SK-N-SH (cell line): Measurements from ENCODE around the gene PLEKHA4. TPM values are rescaled to one million over a fixed set of nuclear protein-coding genes. Genes with fewer than 3 reads are reported as not detected.

Experiments used
- CTCF ChIA-PET: fragments of 300-600, 350-600 bp; formaldehyde crosslinking; extraction: SDS; loops from one replicate; lab custom pipeline; 2021; lab: Yijun Ruan, JAX
- POLR2A ChIA-PET: fragments of 350-600 bp; sonication (Branson Sonifier 250); formaldehyde crosslinking; extraction: SDS; loops from one replicate; lab custom pipeline; 2020; ENCODE audit warnings: antibody characterized with exemption, inconsistent platforms; lab: Yijun Ruan, JAX
- DNase-seq: peaks from one replicate; pipeline ENCODE4 v3.0.0; 2012
- H2AFZ ChIP-seq: fragments of 200-600 bp; sonication (generic); 2 replicates; pipeline ENCODE4 v1.8.1; 2016; ENCODE audit warnings: antibody characterized with exemption, mild to moderate bottlenecking, low read depth
- H3F3A ChIP-seq: fragments of 200-600 bp; sonication (generic); replicated peaks from 2 replicates; pipeline ENCODE3; 2016; ENCODE audit warnings: antibody characterized with exemption, mild to moderate bottlenecking; ENCODE audit not compliant: insufficient read depth
- H3K27ac ChIP-seq, 2 experiments: fragments of 200-500 bp in 1 of 2; fragments of 200-600 bp in 1 of 2; sonication (Bioruptor generic) in 1 of 2; sonication (generic), shearing (Covaris generic) in 1 of 2; 2 replicates each; pipeline versions ENCODE4 v1.5.1 to v1.6.1; 2014 to 2016; ENCODE audit warnings: low read depth in 2 of 2, inconsistent platforms in 1 of 2, low read length in 1 of 2, mild to moderate bottlenecking in 1 of 2, mixed read lengths in 1 of 2
- H3K27me3 ChIP-seq: fragments of 200-600 bp; sonication (generic), shearing (Covaris generic); 2 replicates; pipeline ENCODE4 v1.6.1; 2016; ENCODE audit warnings: mixed run types; ENCODE audit not compliant: insufficient read depth
- H3K36me3 ChIP-seq, 2 experiments: fragments of 200-500 bp in 1 of 2; fragments of 200-600 bp in 1 of 2; sonication (Bioruptor generic) in 1 of 2; sonication (generic) in 1 of 2; replicated peaks in 1 of 2; 2 replicates each; pipeline versions ENCODE3 to v1.5.1; 2014 to 2016; ENCODE audit warnings: low read length in 1 of 2, mild to moderate bottlenecking in 1 of 2; ENCODE audit not compliant: insufficient read depth in 2 of 2, control insufficient read depth in 1 of 2
- H3K4me1 ChIP-seq, 2 experiments: fragments of 200-500 bp in 1 of 2; fragments of 200-600 bp in 1 of 2; sonication (Bioruptor generic) in 1 of 2; sonication (generic), shearing (Covaris generic) in 1 of 2; 2 replicates each; pipeline versions ENCODE4 v1.5.1 to v1.6.1; 2014 to 2016; ENCODE audit warnings: low read depth in 1 of 2, low read length in 1 of 2, mixed run types in 1 of 2; ENCODE audit not compliant: insufficient read depth in 2 of 2, control insufficient read depth in 1 of 2
- H3K4me2 ChIP-seq: fragments of 200-600 bp; sonication (generic), shearing (Covaris generic); 2 replicates; pipeline ENCODE4 v1.6.1; 2017; ENCODE audit warnings: mixed run types
- H3K4me3 ChIP-seq, 2 experiments: fragments of 200-500 bp in 1 of 2; fragments of 200-600 bp in 1 of 2; sonication (Bioruptor generic) in 1 of 2; sonication (generic), shearing (Covaris generic) in 1 of 2; 2 replicates each; pipeline versions ENCODE4 v1.5.1 to v1.8.1; 2014 to 2016; ENCODE audit warnings: low read depth in 2 of 2, inconsistent platforms in 1 of 2, low read length in 1 of 2, mild to moderate bottlenecking in 1 of 2, mixed read lengths in 1 of 2, moderate library complexity in 1 of 2
- H3K79me2 ChIP-seq: fragments of 200-600 bp; sonication (generic); 2 replicates; pipeline ENCODE4 v1.8.1; 2017; ENCODE audit warnings: mild to moderate bottlenecking; ENCODE audit not compliant: insufficient read depth
- H3K9ac ChIP-seq: fragments of 200-600 bp; sonication (generic); 2 replicates; pipeline ENCODE4 v1.6.1; 2017; ENCODE audit warnings: mixed run types
- H3K9me2 ChIP-seq: fragments of 200-600 bp; sonication (generic); 2 replicates; pipeline ENCODE4 v1.6.1; 2017; ENCODE audit warnings: mixed run types
- H3K9me3 ChIP-seq: fragments of 200-600 bp; sonication (generic); 2 replicates; pipeline ENCODE4 v1.6.1; 2017; ENCODE audit warnings: mixed run types, mild to moderate bottlenecking, moderate library complexity
- H4K20me1 ChIP-seq: fragments of 200-600 bp; sonication (generic); 2 replicates; pipeline ENCODE4 v1.6.1; 2017; ENCODE audit warnings: mild to moderate bottlenecking, mixed run types; ENCODE audit not compliant: insufficient read depth
- CHD2 ChIP-seq: fragments of 150-350 bp; IDR thresholded peaks from 2 replicates; pipeline ENCODE4 v1.6.1; 2018; ENCODE audit warnings: low read length; ENCODE audit not compliant: partially characterized antibody
- ELF1 ChIP-seq: IDR thresholded peaks from 2 replicates; pipeline ENCODE4 v1.4.0; 2012
- IRF3 ChIP-seq: fragments of 150-350 bp; IDR thresholded peaks from 2 replicates; pipeline ENCODE4 v1.6.1; 2016; ENCODE audit warnings: mild to moderate bottlenecking, low read depth, low read length
- MAX ChIP-seq: IDR thresholded peaks from 2 replicates; pipeline ENCODE4 v1.4.0; 2012; ENCODE audit warnings: low read depth
- RAD21 ChIP-seq: IDR thresholded peaks from 2 replicates; pipeline ENCODE4 v1.6.1; 2012; ENCODE audit warnings: mild to moderate bottlenecking, low read length
- REST ChIP-seq: IDR thresholded peaks from 2 replicates; pipeline ENCODE4 v1.6.1; 2012; ENCODE audit warnings: mild to moderate bottlenecking, low read depth, low read length, moderate library complexity
- ZBTB33 ChIP-seq: IDR thresholded peaks from 2 replicates; pipeline ENCODE4 v1.4.0; 2012; ENCODE audit warnings: low read depth, borderline replicate concordance
- WGBS: methylation state at CpG from one replicate; pipeline ENCODE4 v1.1.6; 2017; ENCODE audit warnings: low lambda C conversion rate; 5-methylcytosine and 5-hydroxymethylcytosine counted together
- polyA plus RNA-seq, 3 experiments: library from polyadenylated mRNA; depleted of rRNA; stranded (reverse); fragments of >200 nt; gene quantifications; 2 replicates each; pipeline ENCODE4 v1.2.3, GENCODE V29; 2012

PLEKHA4 gene
- polyA plus RNA-seq, 1 of the 3 experiments (the other 2 are of a cell fraction) = 5.6 TPM

- no peaks in the 10 kb centered on the region for H3K27me3 ChIP-seq
- no peak overlapping the region for H3K4me3 ChIP-seq
- no peaks in the 10 kb centered on the region for H3K9me2 ChIP-seq
- H2AFZ ChIP-seq = no peak overlapping the region
- no peaks in the 10 kb centered on the region for H3K9me3 ChIP-seq
- POLR2A ChIA-PET = no interaction called here
- TF ChIP-seq ZBTB33 = no peak
- no peaks in the 10 kb centered on the region for H3K79me2 ChIP-seq
- CTCF ChIA-PET = no interaction called here
- H3K4me1 ChIP-seq = no peaks in the 10 kb centered on the region
- WGBS = 90% methylated on average over 16 of the region's 21 CpGs
- DNase-seq = no peak
- no peaks in the 10 kb centered on the region for H3K36me3 ChIP-seq
- H4K20me1 ChIP-seq = no peaks in the 10 kb centered on the region
- no peaks in the 10 kb centered on the region for H3F3A ChIP-seq
- H3K9ac ChIP-seq = no peak overlapping the region
- H3K4me2 ChIP-seq = no peak overlapping the region
- H3K27ac ChIP-seq = no peak overlapping the region
These were observed 19.6 kb upstream of the PLEKHA4 start for GRCh38 chr19:48887861-48888612.

GRCh38 chr19:48883726-48884125 lies 15.3 kb upstream of the PLEKHA4 start:
- Histone ChIP-seq H3F3A (peaks cover 27% of the 10 kb centered on the region), H3K9me2 (no peaks in the 10 kb centered on the region), H3K9ac (no peak overlapping the region), H3K27me3 (no peaks in the 10 kb centered on the region), H3K9me3 (no peaks in the 10 kb centered on the region), H3K36me3 (peaks cover 0 to 25% of the 10 kb centered on the region in 2 experiments), H3K79me2 (peaks cover 6% of the 10 kb centered on the region; the same call in 1 of the 2 replicates), H4K20me1 (peaks cover 3% of the 10 kb centered on the region), H2AFZ (no peak overlapping the region), H3K4me2 (no peak overlapping the region), H3K27ac (no peak overlapping the region), H3K4me1 (no peaks in the 10 kb centered on the region; a peak in 1 of 4 replicates), H3K4me3 (no peak overlapping the region)
- 91% methylated on average over 7 of the region's 7 CpGs for WGBS
- TF ChIP-seq IRF3 (no peak), RAD21 (no peak), ELF1 (no peak), REST (no peak), MAX (no peak), CHD2 (no peak)
- CTCF ChIA-PET = no interaction called here
- POLR2A ChIA-PET = no interaction called here
- no peak for DNase-seq
